ENCODE results near the gene ITPK1. TPM values are rescaled to one million over a fixed set of nuclear protein-coding genes. Genes with fewer than 3 reads are reported as not detected.
A peak's percentile ranks its signal among the peaks of the same experiment; 100 is the strongest.

ITPK1 gene
- polyA plus RNA-seq, 2 of the 4 experiments (the other 2 are of a cell fraction) = 46.2 to 47.0 TPM

DNA sequence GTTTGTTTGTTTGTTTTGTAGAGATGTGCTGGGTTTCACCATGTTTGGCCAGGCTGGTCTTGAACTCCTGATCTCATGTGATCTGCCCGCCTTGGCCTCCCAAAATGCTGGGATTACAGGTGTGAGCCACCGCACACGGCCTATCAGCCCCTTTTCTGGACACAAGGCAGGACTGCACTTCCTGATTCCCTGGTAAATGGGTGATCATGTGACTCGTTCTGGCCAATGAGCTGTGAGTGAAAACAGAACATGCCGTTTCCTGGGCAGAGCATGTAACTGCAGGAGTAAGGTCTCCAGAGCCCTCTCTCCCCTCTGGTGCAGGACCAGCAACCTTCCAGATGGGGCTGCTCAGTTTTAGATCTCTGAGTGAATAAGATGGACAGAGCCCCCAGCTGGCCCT lies 92.7 kb downstream of the ITPK1 start:
- Histone ChIP-seq H3K4me3 (no peak overlapping the region), H3K4me1 (peaks cover 3% of the 10 kb centered on the region; the same call in 1 of the 3 replicates), H3K27ac (no peak overlapping the region), H3K9me3 (no peaks in the 10 kb centered on the region), H3K4me2 (no peak overlapping the region)
- ATAC-seq = peak in 1 of 2 experiments; percentile 76; a peak in 3 of 6 replicates
- ChIA-PET POLR2A (no interaction called here), CTCF (no interaction called here)
- FAIRE-seq = no peak
- TF ChIP-seq, protein P1, sequence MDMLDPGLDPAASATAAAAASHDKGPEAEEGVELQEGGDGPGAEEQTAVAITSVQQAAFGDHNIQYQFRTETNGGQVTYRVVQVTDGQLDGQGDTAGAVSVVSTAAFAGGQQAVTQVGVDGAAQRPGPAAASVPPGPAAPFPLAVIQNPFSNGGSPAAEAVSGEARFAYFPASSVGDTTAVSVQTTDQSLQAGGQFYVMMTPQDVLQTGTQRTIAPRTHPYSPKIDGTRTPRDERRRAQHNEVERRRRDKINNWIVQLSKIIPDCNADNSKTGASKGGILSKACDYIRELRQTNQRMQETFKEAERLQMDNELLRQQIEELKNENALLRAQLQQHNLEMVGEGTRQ (IDR thresholded peaks at IDR 0.05) = peak; percentile 68
- TF ChIP-seq MAFK (IDR thresholded peaks at IDR 0.05; ENCODE audit: partially characterized antibody) = no peak
- peak in 1 of 2 experiments; percentile 64 for DNase-seq (ENCODE audit: low read depth in 1 of 2, low spot score in 1 of 2)
- WGBS (ENCODE audit: missing lambda C conversion rate) = 92% methylated on average over 5 of the region's 5 CpGs

DNA sequence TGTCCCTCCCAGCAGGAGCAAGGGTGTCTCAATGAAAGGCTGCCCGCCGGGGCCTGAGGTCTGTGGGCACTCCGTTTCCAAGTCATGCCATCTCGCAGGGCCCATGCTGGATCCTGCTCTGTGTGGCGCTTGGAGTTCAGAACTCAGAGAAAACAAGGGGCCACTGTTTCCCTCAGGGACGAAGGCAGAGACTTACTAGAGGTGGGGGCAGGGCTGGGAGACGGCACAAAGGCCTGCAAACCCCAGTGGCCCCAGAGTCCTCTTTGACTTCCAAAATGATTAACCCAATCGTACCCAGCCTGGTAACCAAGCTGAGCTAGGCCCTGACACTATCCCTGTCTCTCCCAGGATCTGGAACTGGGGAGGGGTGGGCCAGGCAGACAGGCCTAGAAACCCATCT lies 95.8 kb downstream of the ITPK1 start:
- no peak for FAIRE-seq
- ChIA-PET CTCF (no interaction called here), POLR2A (no interaction called here)
- H3K4me3 ChIP-seq = no peak overlapping the region
- H3K4me2 ChIP-seq = no peak overlapping the region
- no peak for DNase-seq (ENCODE audit: low read depth in 1 of 2, low spot score in 1 of 2)
- no peaks in the 10 kb centered on the region for H3K4me1 ChIP-seq
- no peaks in the 10 kb centered on the region for H3K9me3 ChIP-seq
- no peak overlapping the region for H3K27ac ChIP-seq
- TF ChIP-seq EHMT2 (IDR thresholded peaks at IDR 0.05; ENCODE audit: low read depth) = no peak
- TF ChIP-seq MAZ (IDR thresholded peaks at IDR 0.05; ENCODE audit: borderline replicate concordance, low read depth, low read length) = no peak
- no peak for TF ChIP-seq RNF2 (IDR thresholded peaks at IDR 0.05; ENCODE audit: borderline replicate concordance, low read depth)
- TF ChIP-seq HOXA7 (CRISPR knock-in tag; IDR thresholded peaks at IDR 0.05) = no peak
- TF ChIP-seq EP300 (IDR thresholded peaks at IDR 0.05) = no peak
- TF ChIP-seq, protein P2, sequence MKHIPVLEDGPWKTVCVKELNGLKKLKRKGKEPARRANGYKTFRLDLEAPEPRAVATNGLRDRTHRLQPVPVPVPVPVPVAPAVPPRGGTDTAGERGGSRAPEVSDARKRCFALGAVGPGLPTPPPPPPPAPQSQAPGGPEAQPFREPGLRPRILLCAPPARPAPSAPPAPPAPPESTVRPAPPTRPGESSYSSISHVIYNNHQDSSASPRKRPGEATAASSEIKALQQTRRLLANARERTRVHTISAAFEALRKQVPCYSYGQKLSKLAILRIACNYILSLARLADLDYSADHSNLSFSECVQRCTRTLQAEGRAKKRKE (CRISPR knock-in tag; IDR thresholded peaks at IDR 0.05; ENCODE audit: low read depth) = no peak
- TF ChIP-seq JUNB (IDR thresholded peaks at IDR 0.05) = no peak
- TF ChIP-seq, protein P3, sequence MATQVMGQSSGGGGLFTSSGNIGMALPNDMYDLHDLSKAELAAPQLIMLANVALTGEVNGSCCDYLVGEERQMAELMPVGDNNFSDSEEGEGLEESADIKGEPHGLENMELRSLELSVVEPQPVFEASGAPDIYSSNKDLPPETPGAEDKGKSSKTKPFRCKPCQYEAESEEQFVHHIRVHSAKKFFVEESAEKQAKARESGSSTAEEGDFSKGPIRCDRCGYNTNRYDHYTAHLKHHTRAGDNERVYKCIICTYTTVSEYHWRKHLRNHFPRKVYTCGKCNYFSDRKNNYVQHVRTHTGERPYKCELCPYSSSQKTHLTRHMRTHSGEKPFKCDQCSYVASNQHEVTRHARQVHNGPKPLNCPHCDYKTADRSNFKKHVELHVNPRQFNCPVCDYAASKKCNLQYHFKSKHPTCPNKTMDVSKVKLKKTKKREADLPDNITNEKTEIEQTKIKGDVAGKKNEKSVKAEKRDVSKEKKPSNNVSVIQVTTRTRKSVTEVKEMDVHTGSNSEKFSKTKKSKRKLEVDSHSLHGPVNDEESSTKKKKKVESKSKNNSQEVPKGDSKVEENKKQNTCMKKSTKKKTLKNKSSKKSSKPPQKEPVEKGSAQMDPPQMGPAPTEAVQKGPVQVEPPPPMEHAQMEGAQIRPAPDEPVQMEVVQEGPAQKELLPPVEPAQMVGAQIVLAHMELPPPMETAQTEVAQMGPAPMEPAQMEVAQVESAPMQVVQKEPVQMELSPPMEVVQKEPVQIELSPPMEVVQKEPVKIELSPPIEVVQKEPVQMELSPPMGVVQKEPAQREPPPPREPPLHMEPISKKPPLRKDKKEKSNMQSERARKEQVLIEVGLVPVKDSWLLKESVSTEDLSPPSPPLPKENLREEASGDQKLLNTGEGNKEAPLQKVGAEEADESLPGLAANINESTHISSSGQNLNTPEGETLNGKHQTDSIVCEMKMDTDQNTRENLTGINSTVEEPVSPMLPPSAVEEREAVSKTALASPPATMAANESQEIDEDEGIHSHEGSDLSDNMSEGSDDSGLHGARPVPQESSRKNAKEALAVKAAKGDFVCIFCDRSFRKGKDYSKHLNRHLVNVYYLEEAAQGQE (IDR thresholded peaks at IDR 0.05) = no peak
- TF ChIP-seq SREBF2 (IDR thresholded peaks at IDR 0.05) = no peak
- TF ChIP-seq RARB (CRISPR knock-in tag; IDR thresholded peaks at IDR 0.05) = no peak
- TF ChIP-seq MYC (IDR thresholded peaks at IDR 0.05; ENCODE audit: borderline replicate concordance, low read length) = no peak
- no peak for TF ChIP-seq CBX8 (IDR thresholded peaks at IDR 0.05)
- TF ChIP-seq, protein P4, sequence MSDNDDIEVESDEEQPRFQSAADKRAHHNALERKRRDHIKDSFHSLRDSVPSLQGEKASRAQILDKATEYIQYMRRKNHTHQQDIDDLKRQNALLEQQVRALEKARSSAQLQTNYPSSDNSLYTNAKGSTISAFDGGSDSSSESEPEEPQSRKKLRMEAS (IDR thresholded peaks at IDR 0.05) = no peak
- TF ChIP-seq ZSCAN20 (CRISPR knock-in tag; IDR thresholded peaks at IDR 0.05) = no peak
- TF ChIP-seq, protein P5, sequence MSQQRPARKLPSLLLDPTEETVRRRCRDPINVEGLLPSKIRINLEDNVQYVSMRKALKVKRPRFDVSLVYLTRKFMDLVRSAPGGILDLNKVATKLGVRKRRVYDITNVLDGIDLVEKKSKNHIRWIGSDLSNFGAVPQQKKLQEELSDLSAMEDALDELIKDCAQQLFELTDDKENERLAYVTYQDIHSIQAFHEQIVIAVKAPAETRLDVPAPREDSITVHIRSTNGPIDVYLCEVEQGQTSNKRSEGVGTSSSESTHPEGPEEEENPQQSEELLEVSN (IDR thresholded peaks at IDR 0.05; ENCODE audit: borderline replicate concordance, low read depth) = no peak
- TF ChIP-seq POLR2AphosphoS2 (conservative IDR thresholded peaks at IDR 0.05; ENCODE audit: low read length) = no peak
- TF ChIP-seq, protein P6, sequence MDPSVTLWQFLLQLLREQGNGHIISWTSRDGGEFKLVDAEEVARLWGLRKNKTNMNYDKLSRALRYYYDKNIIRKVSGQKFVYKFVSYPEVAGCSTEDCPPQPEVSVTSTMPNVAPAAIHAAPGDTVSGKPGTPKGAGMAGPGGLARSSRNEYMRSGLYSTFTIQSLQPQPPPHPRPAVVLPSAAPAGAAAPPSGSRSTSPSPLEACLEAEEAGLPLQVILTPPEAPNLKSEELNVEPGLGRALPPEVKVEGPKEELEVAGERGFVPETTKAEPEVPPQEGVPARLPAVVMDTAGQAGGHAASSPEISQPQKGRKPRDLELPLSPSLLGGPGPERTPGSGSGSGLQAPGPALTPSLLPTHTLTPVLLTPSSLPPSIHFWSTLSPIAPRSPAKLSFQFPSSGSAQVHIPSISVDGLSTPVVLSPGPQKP (IDR thresholded peaks at IDR 0.05; ENCODE audit: low read depth, low read length) = no peak
- no peak for TF ChIP-seq NFE2L2 (conservative IDR thresholded peaks at IDR 0.05; ENCODE audit: low read length)
- no peak for TF ChIP-seq HEYL (CRISPR knock-in tag; IDR thresholded peaks at IDR 0.05)
- WGBS (ENCODE audit: missing lambda C conversion rate) = 77% methylated on average over 8 of the region's 8 CpGs
- ATAC-seq = no peak
